Measurements from ENCODE around the gene ARHGAP31.
"Not testable (repeated sequence)": the region's sequence is repeated elsewhere in the genome, so short reads cannot be mapped to it uniquely, and the experiment has no call there.

Gene ARHGAP31

DNA sequence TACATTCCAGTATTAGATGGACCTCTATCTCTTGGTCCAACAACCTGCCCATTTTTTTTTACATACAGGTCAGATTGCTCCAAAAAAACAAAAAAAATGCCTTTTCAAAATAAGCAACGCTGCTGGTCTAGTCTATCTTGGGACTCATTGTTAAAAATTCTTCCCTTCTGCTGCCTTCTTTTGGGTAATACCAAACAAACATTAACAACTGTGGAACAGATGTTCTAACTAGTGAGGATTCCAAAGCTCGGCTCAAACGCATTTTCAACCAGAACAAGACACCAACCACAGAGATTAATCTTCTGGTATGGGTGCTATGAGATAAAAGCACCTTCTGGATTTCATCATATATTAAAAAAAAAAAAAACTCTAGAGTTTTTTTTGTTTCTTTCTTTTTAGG, 24.7 kb downstream of the ARHGAP31 start:
- no peak overlapping the region for H3K4me3 ChIP-seq (ENCODE audit: low read depth, low read length)
- in situ Hi-C loops (cut with HindIII; ENCODE audit: low sequenced_read_pairs): no loop called here
- DNase-seq (ENCODE audit: low read depth): no peak
- TF ChIP-seq, protein P1, sequence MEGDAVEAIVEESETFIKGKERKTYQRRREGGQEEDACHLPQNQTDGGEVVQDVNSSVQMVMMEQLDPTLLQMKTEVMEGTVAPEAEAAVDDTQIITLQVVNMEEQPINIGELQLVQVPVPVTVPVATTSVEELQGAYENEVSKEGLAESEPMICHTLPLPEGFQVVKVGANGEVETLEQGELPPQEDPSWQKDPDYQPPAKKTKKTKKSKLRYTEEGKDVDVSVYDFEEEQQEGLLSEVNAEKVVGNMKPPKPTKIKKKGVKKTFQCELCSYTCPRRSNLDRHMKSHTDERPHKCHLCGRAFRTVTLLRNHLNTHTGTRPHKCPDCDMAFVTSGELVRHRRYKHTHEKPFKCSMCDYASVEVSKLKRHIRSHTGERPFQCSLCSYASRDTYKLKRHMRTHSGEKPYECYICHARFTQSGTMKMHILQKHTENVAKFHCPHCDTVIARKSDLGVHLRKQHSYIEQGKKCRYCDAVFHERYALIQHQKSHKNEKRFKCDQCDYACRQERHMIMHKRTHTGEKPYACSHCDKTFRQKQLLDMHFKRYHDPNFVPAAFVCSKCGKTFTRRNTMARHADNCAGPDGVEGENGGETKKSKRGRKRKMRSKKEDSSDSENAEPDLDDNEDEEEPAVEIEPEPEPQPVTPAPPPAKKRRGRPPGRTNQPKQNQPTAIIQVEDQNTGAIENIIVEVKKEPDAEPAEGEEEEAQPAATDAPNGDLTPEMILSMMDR (IDR thresholded peaks at IDR 0.05; ENCODE audit: low read depth, low read length, missing control alignments): no peak

DNA sequence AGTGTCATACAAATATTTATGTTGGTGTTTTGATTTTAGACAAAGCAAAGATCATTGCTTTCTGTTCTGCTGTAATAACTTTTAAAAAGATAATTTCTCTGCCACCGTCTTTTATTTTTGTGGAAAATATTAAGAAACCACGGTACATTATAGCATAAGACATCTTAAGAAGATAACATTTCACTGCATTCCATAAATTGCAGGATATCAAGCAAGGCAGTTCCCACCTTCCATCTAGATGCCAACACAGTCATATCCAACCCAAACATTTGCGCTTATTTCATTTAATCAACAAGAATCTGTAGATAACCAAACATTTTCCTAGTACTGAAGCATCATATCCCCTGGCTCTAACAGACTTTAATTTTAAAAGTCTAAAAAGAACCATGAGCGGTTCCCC, 25.1 kb downstream of the ARHGAP31 start:
- in situ Hi-C loops (cut with HindIII; ENCODE audit: low sequenced_read_pairs): no loop called here
- no peak for DNase-seq (ENCODE audit: low read depth)
- TF ChIP-seq, protein P1 (IDR thresholded peaks at IDR 0.05; ENCODE audit: low read depth, low read length, missing control alignments): no peak
- no peak overlapping the region for H3K4me3 ChIP-seq (ENCODE audit: low read depth, low read length)

DNA sequence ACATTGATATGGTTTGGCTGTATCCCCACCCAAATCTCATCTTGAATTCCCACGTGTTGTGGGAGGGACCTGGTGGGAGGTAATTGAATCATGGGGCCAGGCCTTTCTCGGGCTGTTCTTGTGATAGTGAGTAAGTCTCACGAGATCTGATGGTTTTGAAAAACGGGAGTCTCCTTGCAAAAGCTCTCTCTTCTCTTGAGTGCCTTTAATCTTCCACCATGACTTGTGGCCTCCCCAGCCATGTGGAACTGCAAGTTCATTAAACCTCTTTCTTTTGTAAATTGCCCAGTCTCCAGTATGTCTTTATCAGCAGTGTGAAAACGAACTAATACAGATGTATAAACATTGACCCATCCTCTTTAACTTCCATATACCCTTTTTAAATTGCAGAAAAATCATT, 26.6 kb downstream of the ARHGAP31 start:
- in situ Hi-C loops (cut with HindIII; ENCODE audit: low sequenced_read_pairs); H3K4me3 ChIP-seq (ENCODE audit: low read depth, low read length); DNase-seq (ENCODE audit: low read depth): not testable (repeated sequence)

DNA sequence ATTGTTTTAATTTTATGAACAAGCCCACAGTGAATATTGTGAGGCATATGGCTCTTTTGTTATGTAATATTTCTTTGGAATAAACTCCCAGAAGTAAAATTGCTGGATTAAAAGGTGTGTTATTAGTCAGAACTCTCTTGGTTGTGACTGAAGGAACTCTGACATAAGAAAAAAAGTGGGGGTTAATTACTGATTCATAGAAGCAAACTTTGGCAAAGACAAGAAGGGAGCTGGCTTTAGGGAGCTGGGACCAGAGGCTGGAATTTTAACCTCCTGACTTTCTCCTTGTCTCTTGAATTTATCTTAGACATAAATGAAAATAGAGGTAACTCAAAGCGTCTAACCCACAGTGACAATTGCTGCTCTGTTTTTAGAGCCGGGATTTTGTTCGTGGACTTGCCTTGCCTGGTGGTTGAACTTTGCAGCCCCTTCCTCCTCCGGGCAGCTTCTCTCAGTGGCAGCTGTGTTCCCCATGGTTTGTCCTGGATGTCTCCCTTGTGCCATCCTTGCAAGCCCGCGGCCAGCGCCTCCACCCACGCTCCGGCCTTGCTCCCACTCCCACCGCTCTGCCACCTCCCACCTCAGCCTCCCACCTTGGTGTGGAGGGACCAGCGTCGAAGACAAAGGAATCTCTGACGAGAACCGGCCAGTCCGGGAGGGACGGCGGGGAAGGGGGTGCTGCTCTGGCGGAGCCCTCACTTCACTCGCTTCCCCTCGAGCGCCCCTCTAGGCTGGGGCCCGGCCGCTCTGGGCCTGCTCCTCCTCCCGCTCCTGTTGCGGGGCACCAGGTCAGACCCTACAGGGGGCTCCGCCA, 28.0 kb downstream of the ARHGAP31 start:
- peak overlapping the region; percentile 37 for H3K4me3 ChIP-seq (ENCODE audit: low read depth, low read length)
- TF ChIP-seq, protein P1 (IDR thresholded peaks at IDR 0.05; ENCODE audit: low read depth, low read length, missing control alignments): no peak
- no peak for DNase-seq (ENCODE audit: low read depth)
- in situ Hi-C loops (cut with HindIII; ENCODE audit: low sequenced_read_pairs): no loop called here

DNA sequence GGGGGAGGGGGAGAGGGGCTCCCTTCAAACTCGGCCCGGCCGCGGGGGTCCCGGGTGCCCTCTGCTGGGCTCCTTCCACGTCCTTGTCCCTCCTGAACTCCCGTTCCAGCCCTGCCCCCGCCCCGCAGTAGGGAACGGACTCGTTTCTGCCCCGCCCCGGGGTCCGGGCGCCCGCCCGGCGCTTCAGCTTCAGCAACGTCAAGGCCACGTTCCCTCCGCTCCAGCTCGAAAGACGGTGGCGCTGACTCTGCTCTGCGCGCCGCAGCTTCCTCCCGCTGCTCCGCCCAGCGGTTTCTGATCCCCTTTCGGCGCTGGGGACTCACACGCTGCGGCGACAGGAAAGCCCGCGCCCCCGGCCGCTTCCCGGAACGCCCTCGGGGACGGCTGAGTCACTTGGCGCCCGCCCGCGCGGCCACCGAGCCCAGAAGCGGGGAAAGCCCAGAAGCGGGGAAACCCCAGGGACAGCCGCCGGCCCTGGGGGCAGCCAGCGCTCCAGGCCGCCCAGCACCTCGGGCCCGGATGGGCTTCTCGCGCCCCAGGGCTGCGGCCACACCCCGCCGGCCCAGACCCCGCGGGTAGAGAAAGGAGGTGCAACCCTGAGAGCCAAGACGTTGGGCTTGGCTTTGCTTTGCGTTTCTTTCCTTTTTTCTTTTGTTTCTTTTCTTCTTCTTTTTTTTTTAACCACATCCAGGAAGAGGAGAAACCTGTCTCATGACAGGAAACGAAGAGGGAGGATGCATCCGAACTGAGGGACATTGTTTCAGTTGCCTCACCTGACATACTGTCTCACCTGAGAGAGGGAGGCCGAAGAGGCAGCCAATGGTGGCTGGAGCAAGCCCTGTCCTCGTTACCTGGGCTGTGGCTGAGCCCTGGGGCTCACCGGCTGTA, 28.9 kb downstream of the ARHGAP31 start:
- H3K4me3 ChIP-seq (ENCODE audit: low read depth, low read length): peak overlapping the region; percentile 37
- TF ChIP-seq, protein P1 (IDR thresholded peaks at IDR 0.05; ENCODE audit: low read depth, low read length, missing control alignments): peak; percentile 10
- in situ Hi-C loops (cut with HindIII; ENCODE audit: low sequenced_read_pairs): no loop called here
- DNase-seq (ENCODE audit: low read depth): peak; percentile 44

DNA sequence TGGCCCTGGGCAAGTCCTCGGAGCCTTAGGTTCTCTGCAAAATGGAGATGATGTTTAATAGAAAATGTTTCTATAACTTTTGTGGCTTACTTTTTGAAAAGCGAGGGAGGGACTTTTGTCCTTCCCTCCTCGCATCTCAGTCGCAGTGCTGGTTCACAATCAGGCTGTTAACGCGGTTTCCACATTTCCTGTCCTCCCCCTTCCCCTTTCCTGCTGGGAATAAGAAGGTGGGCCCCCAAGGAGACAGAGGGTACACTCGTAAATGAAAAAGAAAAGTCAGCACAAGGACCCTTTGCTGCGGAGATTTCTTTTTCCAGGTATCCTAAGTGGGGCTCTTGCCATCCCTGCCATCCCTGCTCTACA, 29.5 kb downstream of the ARHGAP31 start:
- in situ Hi-C loops (cut with HindIII; ENCODE audit: low sequenced_read_pairs): no loop called here
- TF ChIP-seq, protein P1 (IDR thresholded peaks at IDR 0.05; ENCODE audit: low read depth, low read length, missing control alignments): no peak
- H3K4me3 ChIP-seq (ENCODE audit: low read depth, low read length): peak overlapping the region; percentile 37
- no peak for DNase-seq (ENCODE audit: low read depth)

DNA sequence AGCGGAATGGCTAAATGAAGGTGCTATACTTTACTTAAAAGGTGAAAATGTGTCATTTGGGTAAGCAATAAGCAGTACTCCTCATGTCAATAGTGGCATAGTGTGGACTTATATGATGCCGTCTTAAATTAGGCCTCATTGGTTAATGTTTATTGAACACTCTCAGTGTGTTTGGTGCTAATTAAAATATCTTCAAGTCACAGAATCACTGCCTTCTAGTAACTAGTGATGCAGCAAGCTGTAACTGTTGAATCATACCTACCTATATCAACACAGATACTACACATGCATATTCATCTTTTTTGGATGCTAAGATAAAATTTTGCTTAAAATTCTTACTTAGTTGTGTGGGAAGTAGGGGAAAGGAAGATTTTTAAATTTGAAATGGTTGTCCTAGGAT, 30.7 kb downstream of the ARHGAP31 start:
- in situ Hi-C loops (cut with HindIII; ENCODE audit: low sequenced_read_pairs): no loop called here
- no peak overlapping the region for H3K4me3 ChIP-seq (ENCODE audit: low read depth, low read length)

More for the DNA sequence above, 30.7 kb downstream of the ARHGAP31 start:
- TF ChIP-seq, protein P1 (IDR thresholded peaks at IDR 0.05; ENCODE audit: low read depth, low read length, missing control alignments): no peak
- no peak for DNase-seq (ENCODE audit: low read depth)
